Stimulated activated CD4-positive, alpha-beta T cell treated with anti-CD3 and anti-CD28 coated beads, TNF-alpha, amount 100 ng/mL, for 24 hours (primary cell): ENCODE results near the gene PRKCD.
A peak's percentile ranks its signal among the peaks of the same experiment; 100 is the strongest.

ENCODE experiments used
- DNase-seq, 3 experiments: peaks; one replicate each; pipeline ENCODE4 v3.0.0-alpha.2; 2020; ENCODE audit warnings: low read depth in 3 of 3

Gene PRKCD

GRCh38 chr3:53155760-53156159 is 5.2 kb upstream of the PRKCD start:
- no peak for DNase-seq

GRCh38 chr3:53156368-53156834 is 4.6 kb upstream of the PRKCD start:
- no peak for DNase-seq

- DNase-seq, result no peak
These were observed 2.9 kb upstream of the PRKCD start for GRCh38 chr3:53157974-53158580.

- no peak for DNase-seq
These were observed 2.2 kb upstream of the PRKCD start for GRCh38 chr3:53158765-53159155.

GRCh38 chr3:53159156-53160060 is 1.6 kb upstream of the PRKCD start:
- no peak for DNase-seq

- no peak for DNase-seq
These were observed 849 bp upstream of the PRKCD start for GRCh38 chr3:53160061-53160659.

- DNase-seq, result peak in 1 of 3 experiments; percentile 14
These were observed 426 bp downstream of the PRKCD start for GRCh38 chr3:53161450-53161819.

- peak; percentile 6 to 34 (median 14) for DNase-seq
These were observed 1.0 kb downstream of the PRKCD start for GRCh38 chr3:53161820-53162671.

GRCh38 chr3:53162672-53163443 is 1.8 kb downstream of the PRKCD start:
- peak in 2 of 3 experiments; percentile 7 to 30 for DNase-seq

GRCh38 chr3:53163444-53164387 is 2.7 kb downstream of the PRKCD start:
- DNase-seq, result no peak

- no peak for DNase-seq
These were observed 3.9 kb downstream of the PRKCD start for GRCh38 chr3:53164911-53165310.

GRCh38 chr3:53166206-53166605 is 5.2 kb downstream of the PRKCD start:
- DNase-seq, result no peak

GRCh38 chr3:53166781-53167291 is 5.8 kb downstream of the PRKCD start:
- no peak for DNase-seq

GRCh38 chr3:53167418-53168174 is 6.6 kb downstream of the PRKCD start:
- no peak for DNase-seq

- DNase-seq, result no peak
These were observed 7.3 kb downstream of the PRKCD start for GRCh38 chr3:53168175-53168923.

- DNase-seq, result no peak
These were observed 8.2 kb downstream of the PRKCD start for GRCh38 chr3:53169045-53169831.

GRCh38 chr3:53169832-53170324 is 8.9 kb downstream of the PRKCD start:
- DNase-seq, result no peak
